NCI-H524 (cell line): ENCODE results near the gene TMEM72.
A peak's percentile ranks its signal among the peaks of the same experiment; 100 is the strongest.

Experiments used
- DNase-seq, 2 experiments: peaks; one replicate each; lab custom pipeline; 2025; lab: John Stamatoyannopoulos, UW

TMEM72 gene

DNA sequence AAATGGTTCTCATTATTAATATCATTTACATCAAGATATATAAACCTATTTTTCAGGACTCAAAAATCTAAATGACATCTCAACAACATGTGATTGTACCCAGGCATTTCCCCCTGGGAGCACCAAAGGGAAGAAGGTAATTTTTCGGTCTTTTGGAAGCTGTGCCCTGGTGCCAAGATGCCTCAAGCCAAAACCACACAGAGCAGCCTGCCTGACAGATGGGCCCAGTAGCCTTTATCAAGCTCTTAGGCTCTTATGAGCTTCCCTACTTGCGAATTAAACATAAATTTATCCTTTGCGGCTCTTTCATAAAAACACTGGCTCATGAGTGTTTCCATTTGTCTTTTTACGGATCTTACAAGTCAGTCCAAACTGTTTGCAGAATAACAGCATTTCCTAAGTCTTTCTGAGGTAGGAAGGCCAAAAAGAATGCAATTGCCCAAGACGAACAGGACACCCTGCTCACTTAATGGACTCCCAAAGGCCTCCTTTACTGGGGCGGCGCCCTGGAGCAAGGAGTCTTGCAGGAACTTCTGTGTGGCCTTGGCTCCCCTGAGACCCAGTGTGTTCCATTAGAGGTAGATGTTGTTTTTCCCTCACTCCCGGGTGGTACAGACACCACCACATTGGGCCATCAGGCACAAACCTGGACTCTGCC, 44.4 kb downstream of the TMEM72 start:
- DNase-seq, result peak in 1 of 2 experiments; percentile 31

DNA sequence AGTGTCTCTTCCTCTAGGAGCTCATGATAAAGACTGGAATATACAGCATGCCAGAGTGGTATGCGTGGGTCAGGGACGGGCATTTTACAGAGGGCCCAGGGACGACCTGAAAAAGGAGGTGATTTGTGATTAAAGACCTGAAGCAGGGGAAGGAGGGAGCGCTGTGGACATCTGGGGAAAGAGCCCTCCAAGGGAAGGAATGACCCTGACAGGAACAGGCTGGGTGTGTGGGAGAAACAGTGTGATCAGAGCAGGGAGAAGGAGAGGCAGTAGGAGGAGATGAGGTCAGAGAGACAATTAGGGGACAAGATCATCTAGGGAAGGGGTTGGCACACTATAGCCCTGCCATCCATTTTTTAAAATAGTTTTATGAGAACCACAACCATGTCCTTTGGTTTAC, 45.1 kb downstream of the TMEM72 start:
- no peak for DNase-seq

DNA sequence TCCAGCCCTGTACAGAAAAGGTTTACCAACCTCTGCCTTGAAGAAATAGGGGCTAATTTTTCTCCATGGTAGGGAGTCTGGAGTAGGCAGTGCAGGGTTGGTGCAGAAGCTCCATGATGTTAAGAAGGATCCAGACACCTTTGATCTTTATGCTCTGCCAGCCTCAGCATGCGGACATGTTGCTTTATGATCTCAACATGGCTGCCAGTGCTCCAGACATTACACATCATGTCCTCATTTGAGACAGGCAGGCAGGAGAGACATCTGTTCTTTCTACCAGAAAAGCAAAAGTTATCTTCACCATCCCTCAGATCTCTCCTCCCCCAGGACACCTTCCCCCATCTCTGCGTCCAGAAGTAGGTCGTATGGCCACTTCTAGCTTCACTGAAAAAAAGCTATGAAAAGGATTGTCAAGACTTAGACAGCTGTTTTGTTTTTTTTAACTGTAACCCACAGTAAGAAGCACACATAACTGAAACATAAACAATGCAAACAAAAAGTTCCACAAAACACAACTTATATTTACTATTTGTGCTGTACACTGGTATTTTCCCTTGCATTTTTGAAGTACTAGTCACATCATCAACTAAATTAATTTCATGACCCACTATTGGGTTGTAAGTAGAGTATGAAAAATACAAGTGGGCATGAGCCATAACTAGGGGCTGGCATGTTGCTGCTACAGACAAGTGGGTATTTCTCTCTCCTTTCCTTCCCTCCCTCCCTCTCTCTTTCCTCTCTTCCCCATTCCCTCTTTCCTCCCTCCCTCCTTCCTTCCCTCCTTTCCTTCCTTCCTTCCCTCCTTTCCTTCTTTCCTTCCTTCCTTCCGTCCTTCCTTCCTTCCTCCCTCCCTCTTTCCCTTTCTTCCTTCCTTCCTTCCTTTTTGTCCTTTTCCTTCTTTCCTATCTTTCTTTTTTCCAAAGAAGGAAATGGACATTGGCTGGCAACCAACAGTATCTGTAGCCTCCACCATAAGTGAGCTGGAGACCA, 45.9 kb downstream of the TMEM72 start:
- no peak for DNase-seq

DNA sequence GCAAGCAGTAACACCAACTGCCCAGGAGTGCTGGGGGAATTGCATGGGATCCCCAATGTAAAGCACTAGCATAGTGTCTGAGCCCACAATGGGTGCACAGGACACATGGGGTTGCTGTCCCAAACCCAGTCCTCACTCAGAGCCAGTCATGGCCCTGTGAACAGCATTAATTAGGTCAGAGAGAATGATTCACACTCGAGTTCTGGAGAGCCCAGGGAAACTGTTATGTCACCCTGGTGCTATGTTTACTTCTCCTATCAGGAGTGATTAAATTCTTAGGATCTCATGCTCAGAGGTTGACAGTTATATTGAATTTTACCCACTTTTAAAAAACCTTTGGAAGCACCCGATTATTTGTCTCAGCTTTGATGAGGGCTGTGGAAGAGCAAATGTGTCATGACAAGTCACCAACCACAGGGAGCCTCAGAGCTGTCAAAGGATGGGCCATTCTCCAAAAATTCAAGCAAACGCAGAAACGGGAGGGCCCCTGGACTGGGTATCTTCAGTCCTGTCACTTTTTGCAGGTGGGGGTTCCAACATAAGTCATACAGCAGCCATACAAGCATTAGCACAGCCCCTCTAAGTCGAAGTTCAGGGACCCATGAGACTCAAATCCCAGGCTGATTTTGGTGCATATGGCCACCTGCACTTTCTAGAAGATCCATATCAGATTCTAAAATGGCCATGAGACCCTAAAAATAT, 47.2 kb downstream of the TMEM72 start:
- DNase-seq, result no peak

DNA sequence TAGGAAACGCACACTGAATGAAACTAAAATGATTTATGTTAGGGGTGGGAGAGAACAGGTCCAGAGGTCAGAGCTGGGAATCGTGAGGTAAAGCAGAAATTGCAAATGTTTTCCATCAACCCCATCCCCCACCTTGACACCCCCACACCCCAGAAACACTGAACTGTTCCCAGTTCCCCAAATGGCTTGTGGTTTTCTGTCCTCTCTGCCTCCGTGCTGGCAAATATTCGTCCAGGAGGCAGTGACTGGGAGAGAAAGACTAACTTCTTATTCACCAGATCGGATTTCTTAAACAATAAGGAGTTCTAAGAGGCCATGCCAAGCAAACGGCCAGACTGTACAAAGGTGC, 47.7 kb downstream of the TMEM72 start:
- DNase-seq, result no peak

DNA sequence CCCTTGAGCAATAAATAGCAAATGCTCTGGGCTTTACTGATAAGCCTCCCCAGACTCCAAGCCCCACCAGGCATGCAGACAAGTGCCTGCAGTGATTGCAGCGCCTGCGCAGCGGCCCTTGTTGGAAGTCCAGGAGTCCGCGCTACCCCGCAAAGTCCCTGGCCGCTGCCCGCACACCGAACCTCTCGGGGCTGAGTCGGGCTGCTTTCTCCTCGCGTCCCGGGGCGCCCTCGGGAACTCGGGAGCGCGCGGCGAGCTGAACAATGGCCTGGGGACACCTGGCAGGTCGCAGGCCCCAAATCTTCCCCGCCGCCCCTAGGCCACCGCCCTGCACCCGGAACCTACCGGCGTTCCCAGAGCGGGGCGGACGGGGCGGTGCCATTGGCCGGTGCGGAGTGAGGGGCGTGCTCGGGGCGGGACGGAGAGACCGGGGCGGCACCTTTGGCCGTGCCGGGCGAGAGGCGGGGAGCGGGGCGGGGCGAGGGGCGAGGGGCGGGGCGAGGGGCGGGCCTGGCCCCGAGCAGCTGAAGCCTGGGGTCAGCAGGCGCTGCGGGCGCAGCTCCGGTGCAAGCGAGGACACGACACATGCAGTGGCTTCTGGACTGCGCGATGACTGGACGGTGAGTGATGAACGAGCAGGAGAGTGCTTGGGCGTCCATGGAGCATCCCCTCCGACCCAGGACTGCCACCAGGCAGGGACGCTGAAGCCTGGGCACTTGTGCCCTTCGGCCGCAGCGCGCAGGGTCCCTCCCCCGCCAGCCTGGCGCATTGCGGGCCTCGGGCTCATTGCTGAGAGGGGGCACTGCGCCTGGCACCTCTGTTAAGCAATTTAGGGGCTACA, 48.3 kb downstream of the TMEM72 start, which contains the start of gene RASSF4:
Gene RASSF4 (plus strand): TSS at position 556 of the 841 bp plus-strand sequence. CDS start 10,401 bp downstream, outside the sequence.
- peak; percentile 42 to 48 for DNase-seq

DNA sequence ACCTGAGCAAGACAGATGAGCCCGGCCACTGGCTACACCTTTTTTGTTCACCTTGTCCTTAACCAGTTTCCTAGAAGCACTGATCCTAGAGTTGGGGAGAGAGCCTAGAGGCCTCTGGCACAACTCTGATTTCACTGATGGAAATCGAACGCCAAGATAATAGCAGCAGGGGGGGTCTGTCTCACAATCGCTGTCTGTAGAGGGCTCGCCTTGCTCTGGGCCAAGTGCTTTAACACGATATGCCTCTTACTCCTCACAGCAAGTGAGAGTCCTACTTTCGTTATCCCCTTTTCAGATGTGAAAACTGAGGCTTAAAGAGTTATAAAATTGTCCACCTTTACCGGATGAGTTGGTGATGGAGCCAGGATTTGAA, 48.9 kb downstream of the TMEM72 start:
- no peak for DNase-seq

DNA sequence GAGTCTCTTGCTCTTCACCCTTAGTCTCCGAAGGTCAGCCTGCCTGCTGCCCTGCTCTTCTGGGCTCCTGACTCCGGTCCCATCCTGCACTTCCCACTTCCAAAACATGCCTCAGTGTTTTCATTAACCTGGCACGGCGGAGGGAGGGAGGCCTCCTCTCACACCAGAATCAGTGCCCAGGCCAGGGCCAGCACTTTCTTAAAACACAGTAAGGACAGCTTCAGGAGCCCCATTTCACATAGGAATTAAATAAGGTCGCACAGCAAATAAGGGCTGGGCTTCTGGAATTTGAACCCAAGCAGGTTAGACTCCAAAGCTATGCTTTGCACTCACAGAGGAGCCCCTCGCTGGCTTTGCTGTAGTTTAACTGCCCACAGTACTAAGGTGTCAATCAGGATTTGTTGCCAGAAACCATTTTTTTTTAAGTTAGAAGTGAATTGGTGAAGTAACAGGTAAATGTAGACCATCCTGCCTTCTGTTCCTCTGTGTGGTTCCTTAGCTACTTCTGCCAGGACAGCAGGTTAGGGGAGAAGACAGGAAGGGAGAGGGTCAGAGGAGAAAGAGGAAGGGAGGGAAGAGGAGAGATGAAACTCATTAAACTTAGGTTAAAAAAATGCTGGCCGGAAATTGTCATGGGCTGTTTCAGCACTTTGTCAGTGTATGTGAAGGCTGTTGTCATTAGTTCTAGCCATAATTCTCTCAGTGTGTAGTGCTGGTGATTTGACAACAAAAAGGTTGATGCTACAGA, 49.5 kb downstream of the TMEM72 start:
- DNase-seq, result no peak

DNA sequence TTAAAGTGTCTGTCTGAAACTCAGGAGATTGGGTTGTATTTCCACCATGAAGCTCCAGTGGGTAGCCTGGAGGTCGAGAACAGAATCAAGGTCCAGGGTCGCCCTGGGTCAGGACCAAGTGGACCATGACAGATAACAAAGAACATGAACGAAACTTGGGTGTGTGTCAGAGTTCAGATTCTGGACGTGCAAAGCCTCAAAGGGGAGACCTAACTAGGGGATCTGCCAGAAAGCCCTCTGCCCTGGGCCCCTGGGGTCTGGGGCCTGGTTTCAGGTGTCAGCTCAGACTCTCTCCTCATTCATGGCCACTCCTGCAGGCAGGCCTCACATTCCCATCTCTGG, 50.1 kb downstream of the TMEM72 start:
- DNase-seq, result no peak

DNA sequence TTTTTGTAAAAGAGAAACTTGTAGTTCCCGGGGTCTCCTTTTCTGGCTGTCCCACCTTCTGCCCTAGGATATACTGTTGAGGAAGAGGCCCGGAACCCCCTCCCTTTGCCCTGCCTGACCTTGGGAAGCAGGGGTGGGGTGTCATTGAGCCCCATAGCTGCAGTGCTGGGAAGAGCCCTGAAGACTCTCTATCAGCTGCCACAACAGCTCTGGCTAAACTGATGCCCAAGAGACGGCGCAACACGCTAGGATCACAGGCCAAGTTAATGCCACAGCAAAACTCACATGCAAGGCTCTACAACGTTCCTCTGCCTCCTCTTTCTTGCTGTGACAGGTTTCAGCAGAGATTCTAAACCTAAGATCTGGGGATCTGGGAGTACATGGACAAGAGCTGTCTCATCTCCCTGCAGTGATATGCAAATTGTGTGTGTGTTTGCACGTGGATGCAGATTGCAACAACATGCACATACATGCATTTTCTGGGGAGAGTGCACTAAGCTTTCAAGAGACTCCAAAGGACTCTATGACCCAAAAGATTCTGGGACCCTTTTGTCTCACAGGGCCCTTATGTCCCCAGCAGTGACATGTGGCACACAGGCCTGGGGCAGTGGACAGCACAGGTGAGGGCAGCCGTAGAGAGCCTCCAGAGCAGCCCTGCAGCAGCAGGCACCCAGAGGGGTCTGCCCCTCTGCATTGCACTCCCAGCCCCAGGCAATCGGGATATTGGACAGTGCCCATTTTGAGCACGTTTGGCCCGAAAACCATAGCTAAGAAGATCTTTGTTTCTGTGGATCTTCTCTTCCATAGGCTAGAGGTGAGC, 51.0 kb downstream of the TMEM72 start:
- no peak for DNase-seq

DNA sequence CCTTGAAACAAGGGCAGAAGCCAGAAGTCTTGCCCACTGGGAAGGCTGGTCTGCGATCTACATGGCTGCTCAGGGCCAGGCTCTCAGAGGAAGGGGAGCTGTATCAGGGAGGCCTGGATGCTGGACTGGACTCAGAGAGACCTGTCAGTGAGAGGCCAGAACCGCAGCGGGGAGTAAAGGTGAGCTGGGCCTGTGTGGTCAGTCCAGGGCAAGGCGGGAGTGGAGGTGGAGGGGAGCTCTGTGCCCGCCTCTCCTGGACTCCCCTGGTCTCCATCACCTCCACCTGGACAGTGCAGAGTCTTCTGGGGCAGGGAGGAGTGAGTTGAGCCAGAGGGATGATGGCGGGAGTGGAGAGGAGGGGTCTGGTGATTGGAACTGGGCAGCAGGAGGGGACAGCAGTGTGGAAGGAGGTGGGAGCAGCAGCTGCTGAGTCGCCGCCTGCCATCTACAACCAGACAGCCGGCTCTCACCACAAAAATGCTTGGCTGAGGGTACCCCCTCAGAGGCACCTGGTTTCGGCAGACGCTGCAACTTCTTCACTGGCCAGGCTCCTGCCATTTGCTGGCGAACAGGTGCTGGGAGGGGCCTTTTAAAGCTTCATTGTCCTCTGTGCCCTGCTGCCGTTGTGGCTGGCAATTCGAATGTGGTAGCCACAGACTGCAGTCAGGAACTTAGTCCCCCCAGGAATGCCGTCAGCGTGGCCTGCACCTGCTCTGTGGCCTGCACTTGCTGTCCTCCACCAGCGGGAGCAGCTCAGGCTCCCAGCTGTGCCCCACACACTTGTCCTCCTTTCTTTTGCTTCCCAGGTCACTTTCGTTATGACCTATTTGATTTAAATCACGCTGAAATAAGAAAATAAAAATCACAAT, 52.0 kb downstream of the TMEM72 start:
- peak in 1 of 2 experiments; percentile 45 for DNase-seq

DNA sequence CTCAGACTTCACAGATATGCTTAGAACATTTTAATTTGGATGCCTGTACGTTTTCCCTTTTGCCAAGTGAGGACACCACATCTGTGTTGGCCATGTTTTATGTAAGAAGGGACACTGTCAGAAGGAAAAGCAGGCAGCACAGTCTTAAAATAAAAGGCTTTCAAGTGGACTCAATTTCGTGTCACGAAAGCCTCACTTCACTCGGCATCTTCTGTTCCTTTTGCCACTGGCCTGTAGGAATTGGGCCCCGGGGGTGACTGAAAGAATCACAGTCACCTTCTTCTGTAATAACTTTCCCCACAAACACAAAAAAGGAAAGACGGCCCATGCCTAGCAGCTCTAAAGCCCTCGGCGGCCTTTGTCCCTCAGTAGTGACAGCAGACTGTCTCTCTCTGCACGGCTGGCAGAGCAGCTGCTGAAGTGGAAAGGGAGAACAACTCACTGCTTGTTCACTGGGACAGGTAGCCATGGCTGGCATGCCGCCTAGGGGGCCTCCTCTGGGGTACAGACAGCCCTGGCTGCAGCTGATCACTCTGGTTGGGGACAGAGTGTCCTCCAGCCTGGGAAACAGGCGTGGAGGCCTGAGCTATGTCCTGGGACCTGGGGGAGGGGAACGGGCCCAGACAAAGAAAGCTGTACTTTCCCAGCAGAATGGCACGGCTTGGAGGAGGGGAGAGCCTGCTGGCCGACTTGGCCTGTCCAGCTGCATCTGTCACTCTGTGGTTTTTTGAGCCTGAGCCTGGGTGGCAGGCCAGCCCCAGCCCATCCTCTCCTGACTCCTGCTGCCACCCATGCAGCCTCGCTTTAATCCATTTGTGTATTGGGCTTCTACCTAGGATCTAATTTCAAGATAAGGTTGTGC, 52.9 kb downstream of the TMEM72 start:
- DNase-seq, result peak in 1 of 2 experiments; percentile 65

DNA sequence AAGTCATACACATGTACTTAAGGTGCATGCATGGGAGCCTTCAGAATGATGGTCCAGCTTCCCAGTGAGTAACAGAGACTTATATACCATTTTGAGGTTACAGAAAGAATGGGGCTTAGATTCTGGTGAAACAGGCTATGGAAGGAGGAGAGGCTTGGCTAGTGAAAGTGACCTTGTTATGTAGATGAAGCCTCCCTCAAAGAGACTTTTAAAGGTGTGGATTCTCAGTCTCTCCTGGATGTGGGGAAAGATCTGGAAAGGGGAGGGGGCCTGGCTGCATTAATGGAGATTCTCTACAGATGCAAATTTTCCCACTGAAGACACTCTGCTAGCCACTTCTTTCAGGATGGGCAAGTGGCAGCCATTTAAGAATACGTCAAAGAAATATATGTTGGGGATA, 54.0 kb downstream of the TMEM72 start:
- DNase-seq, result no peak

DNA sequence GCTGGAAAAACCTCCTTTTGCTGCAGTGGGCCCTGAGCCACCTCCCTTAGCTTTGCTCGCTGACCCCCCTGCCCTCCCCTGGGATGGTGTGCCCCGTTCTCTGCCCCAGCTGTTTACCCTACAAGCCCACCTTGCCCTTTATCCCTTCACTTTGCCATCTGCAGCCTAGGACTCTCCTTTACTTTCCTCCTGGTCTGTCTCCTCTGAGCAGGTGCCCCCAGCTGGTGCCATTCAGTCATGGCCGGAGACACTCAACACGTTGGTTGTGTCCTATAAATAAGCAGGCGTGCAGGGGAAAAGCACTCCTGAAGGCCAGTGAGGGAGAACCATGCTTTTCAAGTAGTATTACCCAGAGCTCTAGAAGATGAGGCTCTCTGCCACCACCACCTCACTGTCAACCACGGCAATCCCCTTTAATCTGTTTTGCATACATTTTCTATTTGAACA, 54.5 kb downstream of the TMEM72 start:
- peak in 1 of 2 experiments; percentile 13 for DNase-seq

DNA sequence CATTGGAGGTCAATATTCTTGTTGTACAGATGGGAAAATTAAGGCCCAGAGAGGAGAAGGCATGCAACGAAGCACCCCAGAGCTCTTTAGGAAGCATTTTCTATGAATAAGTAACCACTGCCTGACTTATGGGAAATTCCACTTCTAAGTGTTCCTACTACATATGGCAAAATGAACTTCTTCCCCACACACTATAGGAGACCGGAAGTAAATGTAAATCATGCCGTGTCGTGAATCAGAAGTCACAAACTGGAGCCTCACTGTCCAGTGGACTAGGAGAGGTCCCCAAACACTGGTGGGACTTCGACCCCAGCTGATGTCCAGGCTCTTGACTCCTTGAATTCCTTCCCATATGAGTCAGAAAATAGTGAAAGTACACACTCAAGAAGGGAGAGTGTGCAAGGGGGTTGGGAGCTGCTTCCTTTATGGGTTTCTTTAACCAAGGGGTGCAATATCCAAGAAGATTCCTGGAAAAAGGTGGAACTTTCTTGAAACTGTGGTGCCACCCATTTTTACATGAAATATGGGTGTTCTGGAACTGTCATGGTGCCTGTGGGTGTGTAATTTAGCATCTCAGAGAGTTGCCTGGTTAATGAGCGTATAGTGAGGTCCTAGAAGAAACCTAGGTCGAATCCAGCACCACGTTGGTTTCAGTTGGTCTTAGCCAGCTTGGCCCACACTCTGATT, 55.1 kb downstream of the TMEM72 start:
- no peak for DNase-seq

DNA sequence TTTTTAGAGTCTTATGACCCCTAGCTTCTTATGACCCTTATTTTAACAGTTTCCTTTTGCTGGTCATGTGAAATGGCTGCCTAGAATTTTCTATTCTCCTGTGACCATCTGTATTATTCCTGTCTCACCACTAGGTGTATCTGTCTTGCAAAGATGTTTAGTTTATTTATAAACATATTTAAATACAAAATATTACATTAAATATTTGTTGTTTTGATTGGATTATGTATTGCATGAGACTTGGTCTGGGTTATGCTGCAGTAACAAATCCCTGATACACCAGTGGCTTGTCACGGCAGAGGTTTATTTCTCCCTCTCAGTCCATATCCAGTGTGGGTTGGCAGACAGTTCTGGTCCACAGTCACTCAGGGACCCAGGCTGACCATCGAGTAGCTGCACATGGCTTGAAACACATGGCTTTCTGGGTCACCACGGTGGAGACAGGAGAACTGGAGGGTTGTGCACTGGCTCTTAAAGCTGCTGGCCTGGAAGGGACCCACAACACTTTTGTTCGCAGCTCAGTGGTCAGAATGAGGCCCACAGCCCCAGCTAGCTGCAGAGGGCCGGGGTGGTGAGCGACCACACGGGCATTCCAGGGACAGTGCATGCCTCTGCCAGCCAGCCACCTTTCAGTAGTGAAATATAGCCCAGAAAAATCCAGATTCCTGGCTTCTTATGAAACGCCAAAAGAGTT, 55.8 kb downstream of the TMEM72 start:
- DNase-seq, result no peak

DNA sequence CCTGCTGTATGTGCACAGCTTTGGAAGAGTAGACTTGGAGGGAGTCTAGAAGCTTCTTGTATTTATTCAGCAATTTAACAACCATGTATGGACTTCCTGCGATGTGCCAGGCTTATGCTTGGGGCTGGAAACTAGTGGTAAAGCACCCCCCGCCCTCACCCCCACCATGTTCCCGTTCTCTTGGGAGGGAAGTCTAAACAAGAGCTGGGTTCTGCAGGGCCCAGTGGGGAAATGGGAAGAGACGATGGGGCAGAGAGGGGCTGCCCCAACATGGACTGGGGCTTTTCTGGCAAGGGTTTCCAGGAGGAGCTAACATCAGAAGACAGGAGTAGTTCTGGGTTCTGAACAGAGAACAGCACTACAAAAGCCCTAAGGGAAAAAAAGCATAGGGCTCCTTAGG, 56.5 kb downstream of the TMEM72 start:
- DNase-seq, result no peak
